ENCODE data around the gene E2F3.
A peak's percentile ranks its signal among the peaks of the same experiment; 100 is the strongest.
"Not testable (repeated sequence)": the region's sequence is repeated elsewhere in the genome, so short reads cannot be mapped to it uniquely, and the experiment has no call there.

Gene E2F3

GRCh38 chr6:20467437-20467836 is 65.8 kb downstream of the E2F3 start:
- DNase-seq, result no peak

GRCh38 chr6:20468209-20468608 is 66.5 kb downstream of the E2F3 start:
- DNase-seq, result no peak

GRCh38 chr6:20472748-20473147 is 71.1 kb downstream of the E2F3 start:
- DNase-seq, result no peak

DNA sequence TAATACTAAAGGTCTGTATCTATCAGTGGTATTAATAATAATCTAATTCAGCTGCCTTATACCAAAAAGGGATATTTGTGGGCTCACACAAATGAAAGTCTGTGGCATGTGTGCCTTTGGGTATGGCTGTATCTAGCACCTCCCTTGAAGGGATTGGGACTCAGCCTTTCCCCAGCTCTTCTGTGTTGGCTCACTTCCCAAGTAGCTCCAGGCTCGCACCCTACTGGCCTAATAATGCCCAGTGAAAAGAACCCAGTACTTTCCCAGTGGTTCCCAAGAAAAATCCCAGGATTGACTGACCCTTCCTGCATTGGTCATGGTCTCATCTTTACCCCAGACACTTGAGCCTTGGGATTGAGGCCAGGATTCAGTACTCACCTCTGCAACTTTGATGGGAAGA is 71.8 kb downstream of the E2F3 start:
- DNase-seq, result no peak

- no peak for DNase-seq
Measured at GRCh38 chr6:20474874-20475542, 73.3 kb downstream of the E2F3 start.

DNA sequence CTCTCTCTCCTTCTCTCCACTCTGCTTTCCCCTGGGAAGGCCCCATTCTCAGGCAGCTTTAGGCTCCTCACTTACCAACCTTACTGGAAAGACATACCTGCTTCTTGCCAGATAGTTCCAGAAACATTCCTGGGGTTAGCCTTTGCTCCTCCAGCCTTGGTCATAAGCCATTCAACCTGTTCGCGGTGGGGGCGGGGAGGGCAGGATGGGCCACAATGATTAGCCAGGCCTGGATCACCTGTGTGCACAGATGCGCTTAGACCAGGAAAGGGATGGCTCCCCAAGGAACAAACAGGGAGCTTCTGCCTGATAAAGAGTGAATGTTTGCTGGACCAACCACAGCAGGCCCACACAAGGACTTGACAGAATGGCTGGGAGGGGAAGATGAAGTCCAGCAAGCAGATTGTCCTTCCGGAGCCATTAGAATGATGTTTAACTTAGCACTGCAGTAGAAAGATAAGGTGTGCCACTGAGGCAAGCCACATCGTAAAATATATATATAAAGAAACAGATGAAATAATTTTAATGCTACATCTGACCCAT is 74.9 kb downstream of the E2F3 start:
- no peak for DNase-seq

GRCh38 chr6:20477485-20477884 is 75.8 kb downstream of the E2F3 start:
- DNase-seq, result no peak

GRCh38 chr6:20479060-20479459 is 77.4 kb downstream of the E2F3 start:
- DNase-seq, result no peak

DNA sequence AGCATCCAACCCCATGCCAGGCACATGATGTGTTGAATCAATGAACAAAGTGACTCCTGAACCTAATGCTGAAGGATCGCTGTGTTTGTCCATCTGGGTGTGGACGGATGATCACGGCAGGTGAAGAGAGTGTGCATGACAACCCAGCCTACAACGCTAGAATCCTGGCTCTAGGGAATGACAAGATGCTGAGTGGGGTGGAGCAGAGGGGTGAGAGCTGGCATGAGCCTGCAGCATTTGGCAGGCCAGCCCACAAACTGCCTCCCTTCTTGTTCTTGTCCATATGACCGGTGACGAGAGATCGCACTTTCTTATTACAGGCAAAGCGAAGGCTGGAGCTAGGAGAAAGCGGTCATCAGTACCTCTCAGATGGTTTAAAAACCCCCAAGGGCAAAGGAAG is 77.8 kb downstream of the E2F3 start:
- no peak for DNase-seq

DNA sequence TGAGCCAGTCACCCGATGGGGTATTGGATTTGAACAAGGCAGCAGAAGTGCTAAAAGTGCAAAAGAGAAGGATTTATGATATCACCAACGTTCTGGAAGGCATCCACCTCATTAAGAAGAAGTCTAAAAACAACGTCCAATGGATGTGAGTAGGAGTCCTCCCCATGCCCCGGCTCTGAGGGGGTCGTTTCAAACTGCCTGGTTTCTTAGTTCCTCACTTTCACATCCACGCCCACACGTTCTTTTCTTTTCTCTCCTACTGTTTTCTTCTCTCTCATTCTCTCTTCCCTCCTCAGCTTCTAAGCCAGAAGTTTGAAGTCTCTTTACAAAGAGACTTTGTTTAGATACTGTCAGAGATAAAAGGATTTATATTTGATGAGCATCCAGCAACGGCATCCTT is 79.6 kb downstream of the E2F3 start:
- DNase-seq, result no peak

DNA sequence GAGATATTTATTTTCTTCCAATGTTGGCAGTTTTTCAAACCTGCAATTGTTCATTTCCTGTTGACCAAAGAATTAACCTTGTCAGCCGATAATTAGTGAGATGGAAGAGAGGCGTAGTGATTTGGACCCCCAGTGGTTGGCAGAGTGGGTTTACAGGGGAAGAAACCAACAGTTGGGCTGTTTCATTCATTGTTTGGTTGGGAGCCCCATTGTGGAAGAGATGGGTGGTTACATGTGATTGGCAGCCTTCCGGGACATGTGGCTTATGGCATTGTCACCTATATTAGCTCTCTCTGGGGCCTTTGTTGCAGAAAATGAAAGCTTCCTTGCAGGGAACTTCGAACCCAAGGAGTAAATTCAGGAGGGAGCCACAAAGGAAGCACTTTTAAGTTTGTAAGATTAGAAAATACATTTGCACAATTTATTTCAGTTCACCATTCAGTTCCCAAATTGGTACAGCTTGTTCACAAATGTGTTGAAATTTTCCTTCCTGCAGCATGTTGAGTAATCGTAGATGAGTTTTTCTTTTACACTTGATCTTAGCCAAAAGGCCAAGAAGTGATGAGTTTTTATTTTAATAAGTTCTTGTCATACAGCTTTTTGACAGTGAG is 82.3 kb downstream of the E2F3 start:
- no peak for DNase-seq

DNA sequence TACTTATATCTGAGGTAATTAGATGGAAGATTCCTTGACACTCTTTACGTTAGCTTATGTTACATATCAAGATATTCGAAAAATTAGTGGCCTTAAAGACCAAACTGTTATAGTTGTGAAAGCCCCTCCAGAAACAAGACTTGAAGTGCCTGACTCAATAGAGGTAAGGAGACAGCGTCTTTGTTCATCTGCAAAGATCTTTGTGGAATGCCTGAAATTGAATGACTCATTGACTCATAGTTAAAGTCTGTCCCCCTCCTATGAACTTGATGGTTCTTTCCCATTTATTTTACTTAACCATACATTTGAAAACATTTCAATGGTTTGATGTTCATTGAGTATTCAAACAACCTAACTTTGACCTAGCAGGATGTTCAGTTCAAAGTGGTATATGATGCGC is 85.0 kb downstream of the E2F3 start:
- DNase-seq, result no peak

DNA sequence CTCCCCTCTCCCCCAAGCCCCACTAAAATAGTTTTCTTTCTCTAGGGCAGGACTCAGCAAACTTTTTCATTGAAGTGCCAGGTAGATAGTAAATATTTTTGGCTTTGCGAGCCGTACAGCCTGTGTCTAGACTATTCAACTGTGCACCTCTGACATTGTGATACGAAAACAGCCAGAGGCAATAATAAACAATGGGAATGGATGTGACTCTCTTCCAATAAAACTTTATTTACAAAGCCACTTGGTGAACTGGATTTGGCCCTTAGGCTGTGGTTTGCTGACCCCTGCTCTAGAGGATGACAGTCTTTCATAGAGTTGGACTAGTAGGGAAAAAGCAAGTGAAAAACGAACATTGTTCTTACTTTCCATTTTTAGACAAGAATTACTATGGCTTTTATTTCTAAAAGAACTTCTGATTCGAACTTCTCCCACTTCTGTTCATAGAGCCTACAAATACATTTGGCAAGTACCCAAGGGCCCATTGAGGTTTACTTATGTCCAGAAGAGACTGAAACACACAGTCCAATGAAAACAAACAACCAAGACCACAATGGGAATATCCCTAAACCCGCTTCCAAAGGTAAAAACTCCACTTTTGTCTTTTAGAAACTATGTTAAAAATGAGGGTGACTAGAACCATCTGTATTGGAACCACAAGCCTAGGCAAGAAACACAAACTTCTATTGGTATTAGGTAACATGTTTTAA is 86.1 kb downstream of the E2F3 start:
- no peak for DNase-seq

DNA sequence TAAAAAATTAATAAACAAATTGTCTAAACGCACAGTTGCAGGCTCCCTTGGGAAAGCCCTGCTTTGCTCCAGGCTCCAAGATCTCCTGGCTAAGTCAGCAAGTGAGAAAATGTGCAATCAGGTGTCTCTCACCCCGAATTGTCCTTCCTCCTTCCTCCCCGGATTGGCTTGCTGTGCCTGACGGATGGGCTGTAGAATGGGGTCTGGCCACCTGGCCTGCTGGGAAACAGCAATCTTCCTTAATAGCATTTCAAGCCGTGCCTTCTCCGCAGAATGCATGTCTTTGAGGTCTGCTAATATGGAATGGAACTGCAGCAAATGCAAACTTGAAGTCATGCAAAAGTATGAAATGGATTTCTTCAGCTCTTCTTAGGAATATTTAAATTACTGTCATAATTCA is 88.9 kb downstream of the E2F3 start:
- no peak for DNase-seq

DNA sequence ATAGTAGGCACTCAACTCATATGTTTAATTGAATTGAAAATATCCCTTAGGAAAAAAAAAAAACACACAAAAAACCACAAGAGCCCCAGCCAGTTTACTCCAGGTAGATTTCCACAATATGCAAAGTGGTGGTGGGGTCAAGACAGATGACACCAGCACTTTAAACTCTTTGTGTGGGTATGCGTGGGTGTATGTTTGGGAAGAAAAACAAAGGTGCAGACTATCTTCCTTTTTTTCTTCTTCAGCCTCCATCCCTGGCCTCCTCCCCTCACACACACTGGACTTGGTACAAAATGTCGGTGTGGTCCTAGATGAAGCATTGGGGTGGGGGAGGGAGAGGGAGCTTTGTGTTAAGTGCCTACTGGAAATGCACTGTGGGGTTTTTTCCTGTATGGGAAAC is 90.4 kb downstream of the E2F3 start:
- DNase-seq, result no peak

GRCh38 chr6:20497216-20498040 is 95.7 kb downstream of the E2F3 start:
- DNase-seq, result no peak

GRCh38 chr6:20498041-20498385 is 96.3 kb downstream of the E2F3 start:
- DNase-seq, result no peak

DNA sequence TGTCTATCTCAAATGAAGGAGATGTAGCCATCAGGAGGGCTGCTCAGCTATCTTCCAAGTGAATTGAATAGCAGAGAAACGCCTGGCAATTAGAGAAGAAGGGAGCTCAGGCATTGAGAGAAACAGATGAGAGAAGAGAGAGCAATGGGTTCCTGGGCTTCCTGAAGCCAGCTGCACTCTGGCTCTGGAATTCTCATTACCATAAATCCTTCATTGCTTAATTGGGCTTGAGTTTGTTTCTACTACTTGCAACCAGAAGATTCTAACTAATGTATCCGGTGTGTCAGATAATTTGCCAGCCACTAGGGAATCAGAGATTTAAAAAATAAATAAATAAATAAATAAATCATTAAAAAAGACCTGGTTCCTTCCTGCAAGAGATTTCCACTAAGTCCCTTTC is 107.5 kb downstream of the E2F3 start:
- DNase-seq, result no peak

GRCh38 chr6:20511852-20512251 is 110.2 kb downstream of the E2F3 start:
- no peak for DNase-seq

- not testable (repeated sequence) for DNase-seq
Measured at GRCh38 chr6:20525208-20525607, 123.5 kb downstream of the E2F3 start.

GRCh38 chr6:20529086-20529448 is 127.4 kb downstream of the E2F3 start:
- peak in 1 of 56 donors; percentile 2 for DNase-seq

DNA sequence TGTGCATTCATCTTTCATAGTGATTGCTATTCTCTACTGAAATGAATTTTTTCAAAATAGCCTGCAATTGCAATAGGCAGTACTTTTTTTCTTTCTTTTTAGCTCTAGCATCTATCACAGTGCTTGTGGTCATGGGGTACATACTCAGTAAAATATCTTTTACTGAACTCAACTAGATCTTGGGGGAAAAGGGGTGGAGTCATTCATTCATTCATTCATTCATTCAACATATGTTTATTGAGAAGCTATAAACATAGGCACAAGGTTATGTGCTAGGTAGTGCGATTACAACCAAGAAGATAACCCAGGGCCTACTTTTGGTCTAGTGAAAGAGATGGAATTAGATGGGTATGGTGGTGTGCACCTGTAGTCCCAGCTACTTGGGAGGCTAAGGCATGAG is 131.2 kb downstream of the E2F3 start:
- DNase-seq, result no peak
